ENCODE measurements around the gene ISY1. TPM values are rescaled to one million over a fixed set of nuclear protein-coding genes. Genes with fewer than 3 reads are reported as not detected.
A peak's percentile ranks its signal among the peaks of the same experiment; 100 is the strongest.
"Not testable (repeated sequence)": the region's sequence is repeated elsewhere in the genome, so short reads cannot be mapped to it uniquely, and the experiment has no call there.

ISY1 gene
- total RNA-seq, 1 donor from 2014 or later = 61.9 TPM

- H3K9me3 Mint-ChIP-seq (ENCODE audit: unreplicated experiment) = no peaks in the 10 kb centered on the region
- peaks cover 36% of the 10 kb centered on the region for H3K36me3 Mint-ChIP-seq (ENCODE audit: low read depth, unreplicated experiment)
- H3K4me1 Mint-ChIP-seq (ENCODE audit: unreplicated experiment) = peaks cover 17% of the 10 kb centered on the region
Measured at GRCh38 chr3:129101370-129102138, 59.3 kb downstream of the ISY1 start.

GRCh38 chr3:129100274-129100673, 60.6 kb downstream of the ISY1 start:
- Mint-ChIP-seq H3K4me3 (ENCODE audit: unreplicated experiment) (no peak overlapping the region), H3K9me3 (ENCODE audit: unreplicated experiment) (no peaks in the 10 kb centered on the region), H3K36me3 (ENCODE audit: low read depth, unreplicated experiment) (peaks cover 40% of the 10 kb centered on the region), H3K27me3 (ENCODE audit: unreplicated experiment) (peaks cover 6% of the 10 kb centered on the region), H3K4me1 (ENCODE audit: unreplicated experiment) (peaks cover 20% of the 10 kb centered on the region), H3K27ac (ENCODE audit: unreplicated experiment) (no peak overlapping the region)
- no peak for TF ChIP-seq CTCF (IDR thresholded peaks at IDR 0.05; ENCODE audit: unreplicated experiment)
- DNase-seq (ENCODE audit: low spot score) = no peak

More at GRCh38 chr3:129101370-129102138, 59.3 kb downstream of the ISY1 start:
- DNase-seq (ENCODE audit: low spot score) = no peak
- H3K27me3 Mint-ChIP-seq (ENCODE audit: unreplicated experiment) = peaks cover 6% of the 10 kb centered on the region
- H3K27ac Mint-ChIP-seq (ENCODE audit: unreplicated experiment) = no peak overlapping the region
- H3K4me3 Mint-ChIP-seq (ENCODE audit: unreplicated experiment) = no peak overlapping the region
- TF ChIP-seq CTCF (IDR thresholded peaks at IDR 0.05; ENCODE audit: unreplicated experiment) = no peak

- no peak for TF ChIP-seq CTCF (IDR thresholded peaks at IDR 0.05; ENCODE audit: unreplicated experiment)
- Mint-ChIP-seq H3K4me1 (ENCODE audit: unreplicated experiment) (peaks cover 13% of the 10 kb centered on the region), H3K9me3 (ENCODE audit: unreplicated experiment) (no peaks in the 10 kb centered on the region), H3K36me3 (ENCODE audit: low read depth, unreplicated experiment) (peaks cover 29% of the 10 kb centered on the region), H3K27ac (ENCODE audit: unreplicated experiment) (no peak overlapping the region), H3K27me3 (ENCODE audit: unreplicated experiment) (peaks cover 9% of the 10 kb centered on the region), H3K4me3 (ENCODE audit: unreplicated experiment) (no peak overlapping the region)
- no peak for DNase-seq (ENCODE audit: low spot score)
Measured at GRCh38 chr3:129095285-129095684, 65.6 kb downstream of the ISY1 start.

- H3K27me3 Mint-ChIP-seq (ENCODE audit: unreplicated experiment); DNase-seq (ENCODE audit: low spot score); H3K4me1 Mint-ChIP-seq (ENCODE audit: unreplicated experiment); H3K4me3 Mint-ChIP-seq (ENCODE audit: unreplicated experiment); H3K27ac Mint-ChIP-seq (ENCODE audit: unreplicated experiment); H3K36me3 Mint-ChIP-seq (ENCODE audit: low read depth, unreplicated experiment); H3K9me3 Mint-ChIP-seq (ENCODE audit: unreplicated experiment): not testable (repeated sequence)
Measured at GRCh38 chr3:129088312-129088711, 72.6 kb downstream of the ISY1 start.

GRCh38 chr3:129087904-129088303, 73.0 kb downstream of the ISY1 start:
- H3K36me3 Mint-ChIP-seq (ENCODE audit: low read depth, unreplicated experiment); H3K27me3 Mint-ChIP-seq (ENCODE audit: unreplicated experiment); H3K27ac Mint-ChIP-seq (ENCODE audit: unreplicated experiment); H3K4me3 Mint-ChIP-seq (ENCODE audit: unreplicated experiment); H3K9me3 Mint-ChIP-seq (ENCODE audit: unreplicated experiment); H3K4me1 Mint-ChIP-seq (ENCODE audit: unreplicated experiment): not testable (repeated sequence)
- DNase-seq (ENCODE audit: low spot score) = peak; percentile 61

GRCh38 chr3:129087138-129087702, 73.6 kb downstream of the ISY1 start:
- no peak overlapping the region for H3K27ac Mint-ChIP-seq (ENCODE audit: unreplicated experiment)
- no peak overlapping the region for H3K4me3 Mint-ChIP-seq (ENCODE audit: unreplicated experiment)
- DNase-seq (ENCODE audit: low spot score) = no peak
- H3K27me3 Mint-ChIP-seq (ENCODE audit: unreplicated experiment) = peaks cover 5% of the 10 kb centered on the region
- no peak for TF ChIP-seq CTCF (IDR thresholded peaks at IDR 0.05; ENCODE audit: unreplicated experiment)
- H3K9me3 Mint-ChIP-seq (ENCODE audit: unreplicated experiment) = no peaks in the 10 kb centered on the region
- peaks cover 7% of the 10 kb centered on the region for H3K4me1 Mint-ChIP-seq (ENCODE audit: unreplicated experiment)
- H3K36me3 Mint-ChIP-seq (ENCODE audit: low read depth, unreplicated experiment) = peaks cover 3% of the 10 kb centered on the region
